ENCODE measurements around the gene SZRD1. TPM values are rescaled to one million over a fixed set of nuclear protein-coding genes. Genes with fewer than 3 reads are reported as not detected.

The SZRD1 gene
- total RNA-seq, 1 experiment from 2014 or later: 175 TPM

DNA sequence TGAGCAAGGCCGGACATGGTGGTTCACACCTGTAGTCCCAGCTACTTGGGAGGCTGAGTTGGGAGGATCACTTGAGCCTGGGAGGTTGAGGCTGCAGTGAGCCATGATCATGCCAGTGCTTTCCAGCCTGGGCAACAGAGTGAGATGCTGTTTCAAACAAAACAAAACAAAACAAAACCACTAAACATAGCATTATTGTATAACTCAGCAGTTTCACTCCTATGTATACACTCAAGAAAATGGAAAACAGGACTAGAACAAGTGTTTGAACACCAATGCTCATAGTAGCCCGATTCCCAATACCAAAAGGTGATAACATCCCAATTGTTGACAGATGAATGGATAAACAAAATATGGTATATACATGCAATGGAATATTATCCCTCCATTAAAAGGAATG is 71.5 kb downstream of the SZRD1 start:
- no peak for DNase-seq (ENCODE audit: low read depth, low spot score)
- Histone ChIP-seq H3K4me1 (ENCODE audit: control insufficient read depth, insufficient read depth, low read length) (no peaks in the 10 kb centered on the region), H3K4me3 (ENCODE audit: low read depth in 2 of 2, low read length in 2 of 2) (no peak overlapping the region), H3K27ac (ENCODE audit: low read length) (no peak overlapping the region), H3K36me3 (ENCODE audit: control insufficient read depth, insufficient read depth, low read length) (no peaks in the 10 kb centered on the region; the same call in 1 of the 2 replicates), H3K9me3 (ENCODE audit: control insufficient read depth, insufficient read depth, low read depth, low read length) (no peaks in the 10 kb centered on the region), H3K27me3 (ENCODE audit: control insufficient read depth, insufficient read depth, low read length) (no peaks in the 10 kb centered on the region)
- ChIA-PET CTCF (no interaction called here), POLR2A (no interaction called here)
- TF ChIP-seq POLR2AphosphoS5 (IDR thresholded peaks at IDR 0.05; ENCODE audit: low read depth, low read length): no peak
- TF ChIP-seq, protein P1, sequence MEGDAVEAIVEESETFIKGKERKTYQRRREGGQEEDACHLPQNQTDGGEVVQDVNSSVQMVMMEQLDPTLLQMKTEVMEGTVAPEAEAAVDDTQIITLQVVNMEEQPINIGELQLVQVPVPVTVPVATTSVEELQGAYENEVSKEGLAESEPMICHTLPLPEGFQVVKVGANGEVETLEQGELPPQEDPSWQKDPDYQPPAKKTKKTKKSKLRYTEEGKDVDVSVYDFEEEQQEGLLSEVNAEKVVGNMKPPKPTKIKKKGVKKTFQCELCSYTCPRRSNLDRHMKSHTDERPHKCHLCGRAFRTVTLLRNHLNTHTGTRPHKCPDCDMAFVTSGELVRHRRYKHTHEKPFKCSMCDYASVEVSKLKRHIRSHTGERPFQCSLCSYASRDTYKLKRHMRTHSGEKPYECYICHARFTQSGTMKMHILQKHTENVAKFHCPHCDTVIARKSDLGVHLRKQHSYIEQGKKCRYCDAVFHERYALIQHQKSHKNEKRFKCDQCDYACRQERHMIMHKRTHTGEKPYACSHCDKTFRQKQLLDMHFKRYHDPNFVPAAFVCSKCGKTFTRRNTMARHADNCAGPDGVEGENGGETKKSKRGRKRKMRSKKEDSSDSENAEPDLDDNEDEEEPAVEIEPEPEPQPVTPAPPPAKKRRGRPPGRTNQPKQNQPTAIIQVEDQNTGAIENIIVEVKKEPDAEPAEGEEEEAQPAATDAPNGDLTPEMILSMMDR (IDR thresholded peaks at IDR 0.05): no peak
- TF ChIP-seq TCF7L2 (IDR thresholded peaks at IDR 0.05; ENCODE audit: low read depth, low read length): no peak
- TF ChIP-seq REST (IDR thresholded peaks at IDR 0.05; ENCODE audit: insufficient read depth in 1 of 2, low read depth in 2 of 2, low read length in 1 of 2): no peak
- no peak for TF ChIP-seq SIN3A (IDR thresholded peaks at IDR 0.05; ENCODE audit: borderline replicate concordance, insufficient read depth, low read depth, low read length)
- in situ Hi-C loops (cut with HindIII; ENCODE audit: low pct_unique_long_range_greater_than_20kb, low sequenced_read_pairs): no loop called here
- BruUV-seq (replicated peaks): no TSS peak
- ATAC-seq: no peak
- intact Hi-C loops (cut with micrococcal nuclease; ENCODE audit: unreplicated experiment): no loop called here

DNA sequence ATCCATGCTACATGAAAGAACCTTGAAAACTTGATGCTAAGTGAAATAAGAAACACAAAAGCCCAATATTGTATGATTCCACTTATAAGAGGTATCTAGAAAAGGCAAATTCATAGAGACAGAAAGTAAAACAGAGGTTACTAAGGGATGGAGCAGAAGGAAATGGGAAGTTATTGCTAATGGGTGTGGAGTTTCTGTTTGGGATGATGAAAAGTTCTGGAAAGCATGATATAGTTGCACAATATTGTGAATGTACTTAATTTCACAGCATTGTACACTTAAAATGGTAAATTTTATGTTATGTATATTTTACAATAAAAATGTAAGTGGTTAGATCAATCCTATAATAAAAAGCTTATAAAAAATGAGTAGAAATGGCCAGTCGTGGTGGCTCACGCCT is 71.9 kb downstream of the SZRD1 start:
- BruUV-seq (replicated peaks): no TSS peak
- CTCF ChIA-PET: interaction anchor here (0.6 kb wide), 1 partner anchor 626 kb away, joined by 3 read pairs; no protein-coding TSS in a partner anchor
- H3K27me3 ChIP-seq (ENCODE audit: control insufficient read depth, insufficient read depth, low read length): no peaks in the 10 kb centered on the region

More for the DNA sequence above, 71.9 kb downstream of the SZRD1 start:
- no peak for DNase-seq (ENCODE audit: low read depth, low spot score)
- in situ Hi-C loops (cut with HindIII; ENCODE audit: low pct_unique_long_range_greater_than_20kb, low sequenced_read_pairs) (no loop called here), intact Hi-C loops (cut with micrococcal nuclease; ENCODE audit: unreplicated experiment) (no loop called here)
- no peaks in the 10 kb centered on the region for H3K9me3 ChIP-seq (ENCODE audit: control insufficient read depth, insufficient read depth, low read depth, low read length)
- TF ChIP-seq REST (IDR thresholded peaks at IDR 0.05; ENCODE audit: insufficient read depth in 1 of 2, low read depth in 2 of 2, low read length in 1 of 2) (no peak), SIN3A (IDR thresholded peaks at IDR 0.05; ENCODE audit: borderline replicate concordance, insufficient read depth, low read depth, low read length) (no peak), TCF7L2 (IDR thresholded peaks at IDR 0.05; ENCODE audit: low read depth, low read length) (no peak), POLR2AphosphoS5 (IDR thresholded peaks at IDR 0.05; ENCODE audit: low read depth, low read length) (no peak)
- TF ChIP-seq, protein P1 (IDR thresholded peaks at IDR 0.05): no peak
- H3K36me3 ChIP-seq (ENCODE audit: control insufficient read depth, insufficient read depth, low read length): no peaks in the 10 kb centered on the region; the same call in 1 of the 2 replicates
- H3K4me1 ChIP-seq (ENCODE audit: control insufficient read depth, insufficient read depth, low read length): no peaks in the 10 kb centered on the region
- H3K27ac ChIP-seq (ENCODE audit: low read length): no peak overlapping the region
- no peak for ATAC-seq
- H3K4me3 ChIP-seq (ENCODE audit: low read depth in 2 of 2, low read length in 2 of 2): no peak overlapping the region
- POLR2A ChIA-PET: interaction anchor here (0.7 kb wide), 1 partner anchor 12 kb away, joined by 5 read pairs; no protein-coding TSS in a partner anchor

All from Panc1 (cell line).